ENCODE results near the gene HTR2B.
"Not testable (repeated sequence)": the region's sequence is repeated elsewhere in the genome, so short reads cannot be mapped to it uniquely, and the experiment has no call there.

HTR2B gene

GRCh38 chr2:231124838-231125568, at the start of gene HTR2B:
TSS of gene HTR2B (minus strand) at chr2:231125042. CDS start at chr2:231123764, 1,278 bp downstream.
- DNase-seq (no peak), ATAC-seq (no peak)

GRCh38 chr2:231174211-231174651, 49.4 kb upstream of the HTR2B start:
- DNase-seq (no peak), ATAC-seq (no peak)

- no peak for DNase-seq
- no peak for ATAC-seq
Observed at GRCh38 chr2:231172025-231172424, 47.2 kb upstream of the HTR2B start.

GRCh38 chr2:231170055-231170454, 45.2 kb upstream of the HTR2B start:
- no peak for DNase-seq
- no peak for ATAC-seq

GRCh38 chr2:231169488-231169887, 44.6 kb upstream of the HTR2B start:
- no peak for DNase-seq
- no peak for ATAC-seq

- DNase-seq = no peak
- no peak for ATAC-seq
Observed at GRCh38 chr2:231168460-231169139, 43.8 kb upstream of the HTR2B start.

- ATAC-seq (peak; percentile 86), DNase-seq (no peak)
Observed at GRCh38 chr2:231167745-231168459, 43.1 kb upstream of the HTR2B start.

- ATAC-seq (no peak), DNase-seq (no peak)
Observed at GRCh38 chr2:231163414-231164095, 38.7 kb upstream of the HTR2B start.

- DNase-seq (no peak), ATAC-seq (no peak)
Observed at GRCh38 chr2:231163011-231163410, 38.2 kb upstream of the HTR2B start.

GRCh38 chr2:231161877-231162329, 37.1 kb upstream of the HTR2B start:
- ATAC-seq = peak; percentile 70
- no peak for DNase-seq

- ATAC-seq (peak; percentile 93), DNase-seq (no peak)
Observed at GRCh38 chr2:231161252-231161839, 36.5 kb upstream of the HTR2B start.

- ATAC-seq (no peak), DNase-seq (no peak)
Observed at GRCh38 chr2:231160701-231161100, 35.9 kb upstream of the HTR2B start.

GRCh38 chr2:231159306-231159705, 34.5 kb upstream of the HTR2B start:
- no peak for DNase-seq
- ATAC-seq = no peak

- DNase-seq = no peak
- ATAC-seq = no peak
Observed at GRCh38 chr2:231152800-231153557, 28.1 kb upstream of the HTR2B start.

GRCh38 chr2:231146665-231147064, 21.8 kb upstream of the HTR2B start:
- ATAC-seq = no peak
- no peak for DNase-seq

- no peak for ATAC-seq
Observed at GRCh38 chr2:231144896-231145295, 20.1 kb upstream of the HTR2B start.

GRCh38 chr2:231140808-231141207, 16.0 kb upstream of the HTR2B start:
- not testable (repeated sequence) for ATAC-seq, DNase-seq

More at GRCh38 chr2:231144896-231145295, 20.1 kb upstream of the HTR2B start:
- no peak for DNase-seq

- no peak for ATAC-seq
- no peak for DNase-seq
Observed at GRCh38 chr2:231139796-231140195, 15.0 kb upstream of the HTR2B start.

GRCh38 chr2:231138699-231139098, 13.9 kb upstream of the HTR2B start:
- DNase-seq (no peak), ATAC-seq (no peak)

- ATAC-seq (no peak), DNase-seq (no peak)
Observed at GRCh38 chr2:231134910-231135655, 10.2 kb upstream of the HTR2B start.

All from stimulated activated naive CD8-positive, alpha-beta T cell treated with anti-CD3 and anti-CD28 coated beads, Interleukin-15, Interleukin-2, amounts not matched to agents 100 U/mL and 50 U/mL, for 24 hours (primary cell).